ENCODE data around the gene KCNC1.
A peak's percentile ranks its signal among the peaks of the same experiment; 100 is the strongest.

KCNC1 gene

DNA sequence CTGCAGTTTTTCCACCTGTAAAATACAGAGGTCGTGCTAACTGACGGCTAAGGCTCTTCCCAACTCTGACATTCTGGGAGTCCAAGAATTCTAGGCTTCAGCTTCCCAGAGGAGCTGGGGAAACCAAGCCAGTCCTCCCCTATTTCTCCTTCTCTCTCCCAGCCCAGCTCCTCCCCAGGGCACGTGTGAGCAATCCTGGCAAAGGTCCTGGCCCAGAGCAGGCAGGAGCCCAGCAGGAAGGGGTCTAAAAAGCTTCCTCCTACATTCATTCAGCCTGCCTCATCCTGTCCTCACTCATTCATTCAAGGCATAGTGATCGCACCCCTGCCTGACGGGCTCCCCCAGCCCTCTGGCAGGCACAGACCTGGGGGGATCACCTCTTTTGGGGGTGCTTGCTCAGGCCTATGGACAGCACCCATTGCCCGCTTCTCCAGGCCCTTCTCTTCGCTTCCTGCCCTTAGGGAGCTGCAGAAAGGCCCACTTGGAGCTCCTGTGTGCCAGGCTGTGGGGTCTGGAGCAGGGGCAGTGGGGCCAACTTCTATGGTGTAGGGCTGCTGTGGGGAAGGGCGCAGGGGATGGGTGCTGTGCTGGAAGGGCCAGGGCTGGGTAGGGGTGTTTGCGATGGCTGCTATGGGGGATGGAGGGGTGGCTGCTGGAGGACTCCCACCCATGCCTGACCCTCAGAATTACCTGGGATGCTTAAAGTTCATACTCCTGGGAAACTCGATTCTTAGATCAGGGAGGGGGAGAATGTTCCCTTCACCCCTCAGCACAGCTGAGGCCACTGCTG lies 9.8 kb downstream of the KCNC1 start:
- Histone ChIP-seq H3K4me2 (no peak overlapping the region), H3K4me1 (peaks cover 4% of the 10 kb centered on the region), H3K36me3 (no peaks in the 10 kb centered on the region), H4K20me1 (no peaks in the 10 kb centered on the region), H3K9ac (no peak overlapping the region), H3K27me3 (no peaks in the 10 kb centered on the region), H3K27ac (no peak overlapping the region), H3K4me3 (no peak overlapping the region), H3K9me3 (no peaks in the 10 kb centered on the region)
- TF ChIP-seq Cebpa-rat (IDR thresholded peaks at IDR 0.05) = no peak

DNA sequence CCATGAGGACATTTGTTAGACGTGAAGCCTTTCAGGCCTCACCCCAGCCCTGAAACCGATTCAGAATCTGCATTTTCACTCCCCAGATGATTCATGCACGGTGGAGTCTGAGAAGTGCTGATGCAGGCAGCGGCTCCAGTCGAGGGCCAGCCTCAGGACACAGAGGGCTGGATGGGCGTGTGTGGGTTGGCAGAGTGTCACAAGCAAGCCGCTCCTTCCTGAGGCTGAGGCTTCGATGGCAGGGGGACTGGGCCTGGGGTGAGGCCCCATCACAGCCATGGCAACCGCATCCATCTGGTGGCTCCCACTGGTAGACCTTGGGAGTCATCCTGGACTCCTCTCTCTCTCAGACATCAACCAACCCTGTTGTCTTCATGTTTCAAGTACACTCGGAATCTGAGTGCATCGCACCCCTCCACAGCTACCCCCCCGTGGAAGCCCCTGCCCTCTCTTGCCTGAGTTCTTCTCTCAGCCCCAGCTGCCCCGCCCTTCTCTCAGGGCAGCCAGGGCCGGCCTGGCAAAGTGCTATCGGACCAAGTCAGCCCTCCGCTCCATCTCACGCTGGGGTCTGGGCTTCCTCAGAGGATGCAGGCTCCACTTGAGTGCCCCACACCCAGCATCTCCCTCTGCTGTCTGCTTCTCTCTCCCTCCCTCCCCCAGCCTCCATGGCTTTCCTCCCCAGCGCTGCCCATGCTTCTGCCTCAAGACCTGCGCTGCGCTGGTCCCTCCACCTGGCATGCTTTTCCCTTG lies 10.6 kb downstream of the KCNC1 start:
- Histone ChIP-seq H3K9me3 (no peaks in the 10 kb centered on the region), H3K27me3 (no peaks in the 10 kb centered on the region), H4K20me1 (no peaks in the 10 kb centered on the region), H3K27ac (no peak overlapping the region), H3K36me3 (no peaks in the 10 kb centered on the region), H3K4me1 (peaks cover 11% of the 10 kb centered on the region; the same call in 1 of the 2 replicates), H3K4me3 (no peak overlapping the region), H3K4me2 (no peak overlapping the region), H3K9ac (no peak overlapping the region)
- TF ChIP-seq Cebpa-rat (IDR thresholded peaks at IDR 0.05) = no peak

- no peak for TF ChIP-seq Cebpa-rat (IDR thresholded peaks at IDR 0.05)
- Histone ChIP-seq H3K9ac (no peak overlapping the region), H3K27ac (no peak overlapping the region), H3K4me3 (no peak overlapping the region), H3K36me3 (no peaks in the 10 kb centered on the region), H3K4me1 (peaks cover 17% of the 10 kb centered on the region), H3K9me3 (no peaks in the 10 kb centered on the region), H3K27me3 (no peaks in the 10 kb centered on the region), H3K4me2 (no peak overlapping the region), H4K20me1 (no peaks in the 10 kb centered on the region)
Measured at GRCh38 chr11:17746096-17746495, 11.5 kb downstream of the KCNC1 start.

- H3K27me3 ChIP-seq = no peaks in the 10 kb centered on the region
- TF ChIP-seq Cebpa-rat (IDR thresholded peaks at IDR 0.05) = no peak
Measured at GRCh38 chr11:17747131-17747955, 12.8 kb downstream of the KCNC1 start.

DNA sequence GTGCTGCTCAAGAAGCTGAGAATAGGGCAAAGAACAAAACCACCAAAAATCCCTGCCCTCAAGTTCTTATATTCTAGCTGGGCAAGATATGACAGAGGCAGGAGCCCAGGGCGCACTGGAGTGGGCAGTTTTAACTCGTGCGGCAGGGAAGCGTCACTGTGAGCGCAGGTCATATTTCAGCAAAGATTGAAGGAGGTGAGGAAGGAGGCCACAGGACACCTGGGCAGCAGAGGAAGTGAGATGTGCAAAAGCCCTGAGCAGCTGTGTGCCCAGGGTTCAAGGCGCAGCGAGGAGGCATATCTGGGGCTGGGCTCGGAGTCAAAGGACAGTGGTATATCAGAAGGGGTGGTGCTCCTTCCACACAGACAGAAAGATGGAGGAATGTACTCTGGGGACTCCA lies 13.5 kb downstream of the KCNC1 start:
- Histone ChIP-seq H3K4me1 (peaks cover 37% of the 10 kb centered on the region), H3K4me3 (no peak overlapping the region), H3K4me2 (no peak overlapping the region), H3K27ac (no peak overlapping the region), H3K9me3 (no peaks in the 10 kb centered on the region), H4K20me1 (no peaks in the 10 kb centered on the region), H3K36me3 (no peaks in the 10 kb centered on the region), H3K9ac (no peak overlapping the region), H3K27me3 (no peaks in the 10 kb centered on the region)
- no peak for TF ChIP-seq Cebpa-rat (IDR thresholded peaks at IDR 0.05)

More at GRCh38 chr11:17747131-17747955, 12.8 kb downstream of the KCNC1 start:
- peaks cover 30% of the 10 kb centered on the region for H3K4me1 ChIP-seq
- no peak overlapping the region for H3K4me2 ChIP-seq
- H3K9ac ChIP-seq = no peak overlapping the region
- no peaks in the 10 kb centered on the region for H4K20me1 ChIP-seq
- no peaks in the 10 kb centered on the region for H3K9me3 ChIP-seq
- H3K4me3 ChIP-seq = no peak overlapping the region
- H3K36me3 ChIP-seq = no peaks in the 10 kb centered on the region
- no peak overlapping the region for H3K27ac ChIP-seq

DNA sequence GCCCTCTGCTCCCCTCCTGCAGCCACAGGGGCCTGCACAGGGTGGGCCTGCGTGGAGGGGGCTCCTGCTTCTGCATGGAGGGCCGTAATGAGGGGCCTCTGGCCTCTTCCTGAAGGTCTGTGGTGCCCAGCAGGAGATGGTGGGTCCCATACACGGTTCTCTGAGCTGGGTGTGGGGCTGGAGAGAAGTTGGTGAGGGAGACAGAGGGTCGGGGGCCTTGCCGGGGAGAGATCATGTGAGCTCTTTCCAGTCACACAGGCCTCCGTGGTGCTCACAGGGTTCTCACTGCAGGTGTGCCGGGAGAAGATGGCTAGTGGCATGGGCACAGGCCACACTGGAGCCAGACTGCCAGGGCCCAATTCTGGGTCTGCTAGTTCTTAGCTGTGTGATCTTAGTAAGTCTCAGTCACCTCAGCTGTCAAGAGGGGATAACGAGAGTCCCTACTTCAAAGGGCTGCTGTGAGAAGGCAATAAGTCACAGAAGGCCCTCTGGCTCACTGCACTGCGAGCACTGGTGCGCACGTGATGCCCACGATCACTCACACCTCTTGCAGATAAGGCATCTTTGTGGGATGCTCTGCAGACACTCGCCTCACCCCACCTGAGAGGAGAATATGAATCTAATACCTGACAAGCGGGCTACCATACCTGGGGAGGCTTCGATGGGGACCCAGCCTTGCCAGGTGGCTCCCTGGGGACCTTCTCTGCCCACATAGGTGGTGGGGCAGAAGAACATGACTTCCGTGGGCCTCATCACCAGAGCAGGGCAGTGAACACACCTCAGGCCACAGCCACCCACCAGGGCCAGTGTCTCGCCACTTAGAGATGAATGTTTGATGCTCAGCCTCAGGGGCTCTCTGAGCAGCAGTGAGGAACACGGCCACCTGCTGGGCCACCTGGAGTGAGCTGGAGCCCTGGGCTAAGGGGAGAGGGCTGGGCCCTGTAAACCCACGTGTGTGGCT lies 14.5 kb downstream of the KCNC1 start:
- TF ChIP-seq Cebpa-rat (IDR thresholded peaks at IDR 0.05) = no peak

GRCh38 chr11:17750013-17750800 lies 15.6 kb downstream of the KCNC1 start:
- peaks cover 4% of the 10 kb centered on the region; the same call in 1 of the 2 replicates for H3K9me3 ChIP-seq
- H3K27me3 ChIP-seq = no peaks in the 10 kb centered on the region
- no peak overlapping the region for H3K4me3 ChIP-seq
- no peaks in the 10 kb centered on the region for H4K20me1 ChIP-seq
- H3K36me3 ChIP-seq = no peaks in the 10 kb centered on the region
- TF ChIP-seq Cebpa-rat (IDR thresholded peaks at IDR 0.05) = no peak
- H3K4me1 ChIP-seq = peaks cover 52% of the 10 kb centered on the region
- H3K4me2 ChIP-seq = peak overlapping the region; percentile 12; the same call in 1 of the 2 replicates
- H3K9ac ChIP-seq = no peak overlapping the region
- no peak overlapping the region for H3K27ac ChIP-seq

More for the DNA sequence above, 14.5 kb downstream of the KCNC1 start:
- Histone ChIP-seq H3K9me3 (no peaks in the 10 kb centered on the region), H3K4me3 (no peak overlapping the region), H3K9ac (no peak overlapping the region), H3K27ac (no peak overlapping the region), H4K20me1 (no peaks in the 10 kb centered on the region), H3K36me3 (no peaks in the 10 kb centered on the region), H3K4me1 (peaks cover 47% of the 10 kb centered on the region), H3K4me2 (no peak overlapping the region), H3K27me3 (no peaks in the 10 kb centered on the region)

GRCh38 chr11:17750801-17751165 lies 16.2 kb downstream of the KCNC1 start:
- no peak for TF ChIP-seq Cebpa-rat (IDR thresholded peaks at IDR 0.05)
- Histone ChIP-seq H3K9me3 (peaks cover 7% of the 10 kb centered on the region; the same call in 1 of the 2 replicates), H3K9ac (no peak overlapping the region), H3K27ac (no peak overlapping the region), H3K4me2 (no peak overlapping the region), H3K4me1 (peaks cover 52% of the 10 kb centered on the region), H3K4me3 (no peak overlapping the region), H3K36me3 (no peaks in the 10 kb centered on the region), H3K27me3 (no peaks in the 10 kb centered on the region), H4K20me1 (no peaks in the 10 kb centered on the region)

Measured in BLaER1 (cell line).